Suprapubic skin (tissue), 4 donors: ENCODE results near the gene MUC21. TPM values are rescaled to one million over a fixed set of nuclear protein-coding genes. Genes with fewer than 3 reads are reported as not detected.

Source experiments
- DNase-seq, 2 donors: peaks; one replicate each; pipeline ENCODE4 v3.0.0-alpha.2; 2019; ENCODE audit warnings: low spot score in 2 of 2
- H3K27ac ChIP-seq: fragments of 200-600 bp; sonication (generic); one replicate; pipeline ENCODE4 v1.5.1; 2019
- H3K27me3 ChIP-seq: fragments of 200-600 bp; sonication (generic); one replicate; pipeline ENCODE4 v1.5.1; 2019
- H3K36me3 ChIP-seq: fragments of 200-600 bp; sonication (generic); one replicate; pipeline ENCODE4 v1.5.1; 2019
- H3K4me1 ChIP-seq: fragments of 200-600 bp; sonication (generic); one replicate; pipeline ENCODE4 v1.5.1; 2019
- H3K4me3 ChIP-seq: fragments of 200-600 bp; sonication (generic); one replicate; pipeline ENCODE4 v1.5.1; 2019; ENCODE audit warnings: mild to moderate bottlenecking
- H3K9me3 ChIP-seq: fragments of 200-600 bp; sonication (generic); one replicate; pipeline ENCODE4 v1.5.1; 2019
- EP300 ChIP-seq: sonication (generic); formaldehyde crosslinking; IDR thresholded peaks from one replicate; pipeline ENCODE4 v1.6.1; 2017; ENCODE audit warnings: antibody characterized with exemption
- POLR2A ChIP-seq, 2 donors: fragments of 450-650 bp; IDR thresholded peaks; one replicate each; pipeline ENCODE4 v1.6.1; 2017; ENCODE audit warnings: antibody characterized with exemption in 2 of 2, mild to moderate bottlenecking in 2 of 2, moderate library complexity in 2 of 2
- POLR2AphosphoS5 ChIP-seq, 3 donors: sonication (generic); formaldehyde crosslinking; IDR thresholded peaks; one replicate each; pipeline ENCODE4 v1.6.1; 2017; ENCODE audit warnings: antibody characterized with exemption in 3 of 3
- WGBS: methylation state at CpG from one replicate; pipeline ENCODE4 v1.1.5; 2018; 5-methylcytosine and 5-hydroxymethylcytosine counted together
- total RNA-seq, 4 donors: library from RNA; depleted of rRNA; stranded (reverse); fragments of >200 nt; gene quantifications; one replicate each; pipeline ENCODE4 v1.1.0, GENCODE V29; 2016
- TF ChIP-seq, protein P1 (sequence below), 2 donors: fragments of 200-600 bp in 1 of 2; fragments of 450-650 bp in 1 of 2; sonication (generic) in 1 of 2; IDR thresholded peaks; one replicate each; pipeline ENCODE4 v1.5.1; 2016 to 2019; ENCODE audit warnings: antibody characterized with exemption in 2 of 2, mild to moderate bottlenecking in 1 of 2, moderate library complexity in 1 of 2

Gene MUC21
- total RNA-seq, 4 donors from 2014 or later = 0.38 TPM; not detected in 3

GRCh38 chr6:30940361-30940986, 43.0 kb upstream of the MUC21 start, which contains the start of gene MUCL3:
Gene MUCL3, plus strand, starts transcription at chr6:30940973. Its CDS starts 27 bp downstream, at chr6:30941000.
- Histone ChIP-seq H3K36me3 (no peaks in the 10 kb centered on the region), H3K27me3 (no peaks in the 10 kb centered on the region), H3K4me1 (peaks cover 7% of the 10 kb centered on the region), H3K9me3 (no peaks in the 10 kb centered on the region), H3K27ac (no peak within 1 kb of the TSS), H3K4me3 (no peak within 1 kb of the TSS)
- DNase-seq = no peak
- TF ChIP-seq POLR2A (IDR thresholded peaks at IDR 0.05) (no peak), POLR2AphosphoS5 (IDR thresholded peaks at IDR 0.05) (no peak), EP300 (no peak)
- TF ChIP-seq, protein P1, sequence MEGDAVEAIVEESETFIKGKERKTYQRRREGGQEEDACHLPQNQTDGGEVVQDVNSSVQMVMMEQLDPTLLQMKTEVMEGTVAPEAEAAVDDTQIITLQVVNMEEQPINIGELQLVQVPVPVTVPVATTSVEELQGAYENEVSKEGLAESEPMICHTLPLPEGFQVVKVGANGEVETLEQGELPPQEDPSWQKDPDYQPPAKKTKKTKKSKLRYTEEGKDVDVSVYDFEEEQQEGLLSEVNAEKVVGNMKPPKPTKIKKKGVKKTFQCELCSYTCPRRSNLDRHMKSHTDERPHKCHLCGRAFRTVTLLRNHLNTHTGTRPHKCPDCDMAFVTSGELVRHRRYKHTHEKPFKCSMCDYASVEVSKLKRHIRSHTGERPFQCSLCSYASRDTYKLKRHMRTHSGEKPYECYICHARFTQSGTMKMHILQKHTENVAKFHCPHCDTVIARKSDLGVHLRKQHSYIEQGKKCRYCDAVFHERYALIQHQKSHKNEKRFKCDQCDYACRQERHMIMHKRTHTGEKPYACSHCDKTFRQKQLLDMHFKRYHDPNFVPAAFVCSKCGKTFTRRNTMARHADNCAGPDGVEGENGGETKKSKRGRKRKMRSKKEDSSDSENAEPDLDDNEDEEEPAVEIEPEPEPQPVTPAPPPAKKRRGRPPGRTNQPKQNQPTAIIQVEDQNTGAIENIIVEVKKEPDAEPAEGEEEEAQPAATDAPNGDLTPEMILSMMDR (IDR thresholded peaks at IDR 0.05) = no peak
- 77% methylated on average over 11 of the region's 16 CpGs for WGBS

DNA sequence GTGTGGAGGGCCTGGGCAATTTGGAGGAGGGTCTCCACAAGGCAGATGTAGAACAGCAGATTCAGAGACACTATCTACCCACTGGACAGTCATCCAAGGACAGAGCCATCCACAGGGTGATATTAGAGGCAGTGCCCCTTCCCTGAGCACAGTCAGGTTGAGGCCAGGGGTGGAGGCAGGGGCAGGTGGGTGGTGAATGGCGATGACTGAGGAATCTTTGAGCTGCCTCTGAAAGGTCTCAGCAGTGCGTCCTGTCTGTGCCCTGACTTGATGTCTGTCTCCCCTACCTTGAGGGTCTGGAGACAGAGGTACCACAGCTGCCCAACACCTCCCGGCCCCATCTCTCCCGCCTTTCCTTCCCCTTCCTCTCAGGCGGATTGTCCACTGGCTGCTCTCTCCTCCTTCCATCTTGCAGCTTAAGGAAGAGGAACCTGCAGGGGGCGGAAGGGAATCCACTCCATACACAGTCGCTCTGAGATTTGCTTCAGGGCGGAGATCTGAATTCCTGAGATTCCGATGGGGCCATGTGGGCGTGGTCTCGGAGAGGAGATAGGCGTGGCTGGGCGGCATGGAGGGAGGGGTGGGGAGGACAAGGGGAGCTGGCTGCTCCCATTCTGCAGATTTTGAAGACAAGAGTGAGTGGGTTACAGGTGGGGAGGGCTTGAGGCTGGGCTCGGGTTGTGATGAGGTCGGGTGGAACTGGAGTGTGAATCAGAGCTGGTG, 41.0 kb upstream of the MUC21 start:
- H3K4me1 ChIP-seq = peaks cover 7% of the 10 kb centered on the region
- 17% methylated on average over 15 of the region's 15 CpGs for WGBS
- no peaks in the 10 kb centered on the region for H3K36me3 ChIP-seq
- peak in 1 of 2 donors; percentile 78 for DNase-seq
- no peaks in the 10 kb centered on the region for H3K27me3 ChIP-seq
- no peaks in the 10 kb centered on the region for H3K9me3 ChIP-seq
- no peak overlapping the region for H3K4me3 ChIP-seq
- no peak overlapping the region for H3K27ac ChIP-seq
- TF ChIP-seq, protein P1 (IDR thresholded peaks at IDR 0.05) = peak; percentile 13 to 39
- no peak for TF ChIP-seq POLR2A (IDR thresholded peaks at IDR 0.05)

GRCh38 chr6:30944051-30944450, 39.5 kb upstream of the MUC21 start:
- H3K27ac ChIP-seq = no peak overlapping the region
- no peak overlapping the region for H3K4me3 ChIP-seq
- WGBS = 95% methylated on average over 4 of the region's 4 CpGs
- DNase-seq = no peak
- peaks cover 7% of the 10 kb centered on the region for H3K4me1 ChIP-seq
- no peaks in the 10 kb centered on the region for H3K9me3 ChIP-seq
- TF ChIP-seq, protein P1 (IDR thresholded peaks at IDR 0.05) = no peak
- TF ChIP-seq POLR2A (IDR thresholded peaks at IDR 0.05) = no peak
- no peak for TF ChIP-seq POLR2AphosphoS5 (IDR thresholded peaks at IDR 0.05)
- TF ChIP-seq EP300 = no peak
- no peaks in the 10 kb centered on the region for H3K36me3 ChIP-seq
- no peaks in the 10 kb centered on the region for H3K27me3 ChIP-seq

DNA sequence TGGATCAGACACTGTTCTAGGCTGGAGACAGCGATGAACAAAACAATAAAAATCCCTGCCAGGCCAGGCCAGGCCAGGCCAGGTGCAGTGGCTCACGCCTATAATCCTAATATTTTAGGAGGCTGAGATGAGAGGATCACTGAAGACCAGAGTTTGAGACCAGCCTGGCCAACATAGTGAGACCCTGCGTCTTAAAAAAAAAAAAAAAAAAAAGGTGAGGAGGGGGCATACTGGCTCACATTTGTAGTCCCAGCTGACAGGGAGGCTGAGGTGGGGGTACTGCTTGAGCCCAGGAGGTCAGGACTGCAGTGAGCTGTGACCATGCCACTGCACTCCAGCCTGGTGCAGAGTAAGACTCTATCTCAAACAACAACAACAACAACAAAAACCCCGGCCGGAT, 38.2 kb upstream of the MUC21 start:
- 93% methylated on average over 5 of the region's 5 CpGs for WGBS
- DNase-seq = no peak
- no peaks in the 10 kb centered on the region for H3K36me3 ChIP-seq
- H3K27me3 ChIP-seq = no peaks in the 10 kb centered on the region
- H3K4me3 ChIP-seq = no peak overlapping the region
- TF ChIP-seq POLR2A (IDR thresholded peaks at IDR 0.05) = no peak
- TF ChIP-seq EP300 = no peak
- TF ChIP-seq POLR2AphosphoS5 (IDR thresholded peaks at IDR 0.05) = no peak
- TF ChIP-seq, protein P1 (IDR thresholded peaks at IDR 0.05) = no peak
- no peaks in the 10 kb centered on the region for H3K9me3 ChIP-seq
- peaks cover 7% of the 10 kb centered on the region for H3K4me1 ChIP-seq
- no peak overlapping the region for H3K27ac ChIP-seq

- TF ChIP-seq POLR2A (IDR thresholded peaks at IDR 0.05) = no peak
- no peak for TF ChIP-seq POLR2AphosphoS5 (IDR thresholded peaks at IDR 0.05)
- WGBS = 88% methylated on average over 4 of the region's 4 CpGs
- no peak overlapping the region for H3K4me3 ChIP-seq
- peaks cover 7% of the 10 kb centered on the region for H3K4me1 ChIP-seq
- H3K27me3 ChIP-seq = peaks cover 7% of the 10 kb centered on the region
- H3K27ac ChIP-seq = no peak overlapping the region
- no peaks in the 10 kb centered on the region for H3K9me3 ChIP-seq
- H3K36me3 ChIP-seq = no peaks in the 10 kb centered on the region
- no peak for DNase-seq
Observed at GRCh38 chr6:30947231-30947630, 36.3 kb upstream of the MUC21 start.
